CD4-positive, alpha-beta T cell treated with Interleukin-17A for 4 hours (primary cell): ENCODE results near the gene GRID1.

ENCODE experiments used
- DNase-seq: peaks from one replicate; pipeline ENCODE4 v3.0.0-alpha.2; 2020; ENCODE audit warnings: mixed read lengths

The GRID1 gene

DNA sequence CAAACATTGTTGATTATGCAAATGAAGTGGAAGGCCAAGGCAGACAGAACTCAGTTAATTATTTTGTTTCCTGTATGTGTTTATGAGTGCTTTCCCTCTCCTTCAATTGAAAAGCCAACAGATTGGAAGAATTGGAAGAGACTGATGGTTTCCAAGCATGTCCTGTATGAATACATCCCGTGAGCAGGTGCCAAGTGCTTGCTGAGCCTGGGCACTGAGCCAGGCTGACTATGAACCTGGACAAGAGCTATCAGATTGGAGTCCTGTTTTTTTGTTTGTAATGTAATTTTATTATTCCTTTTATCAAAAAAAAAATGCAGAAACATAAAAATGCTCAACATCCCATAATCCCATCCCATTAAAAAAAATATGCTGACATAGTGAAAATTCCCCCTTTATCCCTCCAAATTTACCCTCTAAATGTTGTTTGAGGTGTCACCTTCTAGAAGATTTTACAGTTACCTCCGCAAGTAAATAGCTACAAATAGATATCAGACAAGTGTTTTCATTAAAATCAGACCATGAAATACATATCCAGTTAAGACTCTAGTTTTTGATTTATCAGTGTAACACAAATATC lies 449.5 kb downstream of the GRID1 start:
- no peak for DNase-seq

DNA sequence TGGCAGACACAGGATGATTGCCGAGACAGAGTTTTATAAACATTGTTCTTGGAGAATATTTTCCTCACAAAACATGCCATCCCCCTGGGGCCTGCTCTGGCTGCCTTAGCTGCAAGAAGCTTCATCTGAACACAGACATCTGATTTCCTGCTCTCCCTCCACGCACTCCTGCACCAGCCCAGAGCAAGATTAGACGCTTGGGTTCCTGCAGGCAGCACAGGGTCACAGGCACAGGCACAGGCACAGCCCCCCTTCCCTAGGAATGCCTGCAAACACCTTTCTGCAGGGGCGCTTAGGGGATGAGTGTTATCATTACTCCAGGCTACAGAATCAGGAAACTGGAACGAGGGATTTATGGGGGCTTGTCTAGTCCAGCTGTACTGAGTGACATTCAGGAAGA lies 450.3 kb downstream of the GRID1 start:
- no peak for DNase-seq

DNA sequence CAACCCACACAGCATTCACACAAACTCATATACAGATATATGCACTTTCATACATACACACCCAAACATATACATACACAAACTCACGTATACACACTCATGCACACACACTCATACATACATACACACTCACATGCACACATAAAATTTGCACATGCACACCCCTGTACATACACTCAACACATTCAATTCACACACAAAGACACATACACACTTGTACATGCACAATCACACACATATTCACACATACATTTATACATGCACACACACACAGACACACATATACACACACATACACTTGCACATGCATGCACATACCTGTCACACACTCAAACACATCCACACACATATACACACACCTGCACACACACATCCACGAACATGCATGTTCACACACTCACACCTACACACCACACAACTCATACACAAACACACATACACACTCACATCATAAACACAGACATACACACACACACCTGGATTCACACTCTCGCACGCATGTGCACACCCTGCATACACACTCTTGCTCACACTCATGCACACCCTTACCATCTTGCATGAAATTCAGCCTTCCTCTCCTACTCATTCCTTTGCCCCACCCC lies 451.2 kb downstream of the GRID1 start:
- DNase-seq, result no peak

DNA sequence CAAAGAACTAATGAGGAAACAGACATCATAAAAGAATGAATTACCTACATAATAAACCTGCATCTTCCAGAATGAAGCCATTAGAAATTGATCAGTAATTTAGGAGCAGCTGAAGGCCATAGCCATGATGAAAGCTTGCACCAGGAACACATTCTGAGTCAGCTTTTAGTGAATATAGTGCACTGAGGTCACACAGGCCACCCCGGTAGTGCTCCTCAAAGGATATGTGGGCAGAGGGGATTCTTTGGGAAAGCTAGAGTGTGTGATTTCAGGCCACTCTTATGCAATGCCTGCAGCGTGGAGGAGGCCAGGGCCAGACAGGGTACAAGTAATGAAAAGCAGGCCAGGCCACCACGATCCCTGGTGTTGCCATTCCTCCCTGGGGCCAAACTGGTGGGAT lies 451.9 kb downstream of the GRID1 start:
- DNase-seq, result no peak

DNA sequence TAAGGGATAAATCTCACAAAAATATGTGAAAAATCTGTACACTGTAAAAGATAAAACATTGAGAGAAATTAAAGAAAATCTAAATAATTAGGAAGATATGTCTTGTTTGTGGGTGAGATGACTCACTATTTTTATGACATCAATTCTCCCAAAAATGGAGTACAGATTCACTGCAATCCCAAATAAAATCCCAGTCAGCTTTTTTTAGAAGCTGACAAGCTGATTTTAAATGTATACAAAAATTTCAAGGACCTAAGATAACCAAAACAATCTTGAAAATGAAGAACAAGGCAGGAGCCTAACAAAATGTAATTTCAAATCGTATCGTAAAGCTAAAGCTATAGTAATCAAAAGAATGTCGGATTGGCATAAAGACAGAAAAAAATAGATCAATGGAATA lies 458.1 kb downstream of the GRID1 start:
- DNase-seq, result no peak

DNA sequence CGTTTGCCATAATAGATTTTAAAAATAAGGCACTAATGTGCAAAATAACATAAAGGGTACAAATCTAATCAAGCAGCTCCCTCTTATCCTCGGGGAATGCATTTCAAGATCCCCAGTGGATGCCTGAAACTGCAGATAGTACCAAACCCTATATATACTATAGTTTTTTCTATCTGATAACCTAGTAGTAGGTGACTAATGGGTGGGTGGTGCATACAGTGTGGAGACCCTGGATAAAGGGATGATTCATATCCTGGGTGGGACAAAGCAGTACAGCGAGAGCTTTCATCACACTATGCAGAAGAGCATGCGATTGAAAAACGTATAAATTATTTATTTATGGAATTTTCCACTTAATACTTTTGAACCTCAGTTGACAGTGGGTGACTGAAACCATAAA lies 464.5 kb downstream of the GRID1 start:
- no peak for DNase-seq

DNA sequence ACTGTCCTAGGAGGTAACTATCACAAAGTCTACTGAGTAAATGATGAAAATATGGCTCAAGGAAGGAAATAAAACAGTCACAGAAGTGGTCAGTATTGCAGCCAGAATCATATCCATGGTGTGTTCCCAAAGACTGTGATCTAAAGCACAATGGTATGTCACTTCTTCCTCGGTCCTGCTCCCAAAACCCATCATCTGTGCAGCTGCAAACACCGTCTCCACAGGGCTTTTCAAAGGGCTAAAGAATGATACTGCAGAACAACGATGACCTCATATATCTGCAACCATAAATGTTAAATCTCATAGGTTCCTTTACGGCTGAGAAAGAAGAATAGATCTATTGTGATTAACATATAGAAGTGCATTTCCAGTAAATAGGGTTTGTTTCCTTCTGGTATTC lies 465.0 kb downstream of the GRID1 start:
- no peak for DNase-seq

DNA sequence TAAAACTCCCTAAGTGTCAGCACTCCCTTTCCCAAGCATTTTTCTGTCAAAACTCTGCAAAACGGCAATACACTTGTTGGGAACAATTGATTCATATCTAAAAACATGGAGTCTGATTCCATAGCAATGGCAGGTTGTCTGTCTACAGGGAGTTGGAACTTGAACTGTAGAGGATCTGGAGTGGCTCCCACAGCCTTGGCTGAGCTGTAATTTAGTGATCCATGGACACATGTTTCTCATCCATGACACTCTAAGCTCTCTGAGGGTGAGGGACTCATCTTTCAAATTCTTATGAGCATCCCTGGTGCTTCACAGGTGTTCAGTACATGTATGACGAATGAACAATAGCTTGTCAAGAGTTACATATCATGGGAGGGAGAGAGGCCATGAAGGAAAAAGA lies 466.1 kb downstream of the GRID1 start:
- no peak for DNase-seq

DNA sequence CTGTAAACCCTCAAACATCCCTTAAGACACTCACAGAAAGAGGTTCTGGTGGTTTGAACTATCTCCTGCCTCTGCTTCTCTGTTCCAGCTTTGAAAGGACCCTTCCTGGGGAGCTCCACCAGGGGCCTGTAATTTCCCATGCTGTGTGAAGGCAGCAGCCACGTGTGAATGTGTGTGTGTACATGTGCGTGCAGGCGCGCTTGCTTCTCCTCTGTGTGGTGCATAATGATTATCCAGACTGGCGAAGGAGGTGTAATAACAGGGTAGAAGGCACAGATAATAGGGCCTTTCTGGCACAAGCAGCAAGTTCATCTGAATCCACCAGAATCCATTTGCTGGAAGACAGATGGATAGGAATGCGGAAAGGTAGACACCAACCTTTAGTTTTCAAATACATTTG lies 466.5 kb downstream of the GRID1 start:
- DNase-seq, result no peak

DNA sequence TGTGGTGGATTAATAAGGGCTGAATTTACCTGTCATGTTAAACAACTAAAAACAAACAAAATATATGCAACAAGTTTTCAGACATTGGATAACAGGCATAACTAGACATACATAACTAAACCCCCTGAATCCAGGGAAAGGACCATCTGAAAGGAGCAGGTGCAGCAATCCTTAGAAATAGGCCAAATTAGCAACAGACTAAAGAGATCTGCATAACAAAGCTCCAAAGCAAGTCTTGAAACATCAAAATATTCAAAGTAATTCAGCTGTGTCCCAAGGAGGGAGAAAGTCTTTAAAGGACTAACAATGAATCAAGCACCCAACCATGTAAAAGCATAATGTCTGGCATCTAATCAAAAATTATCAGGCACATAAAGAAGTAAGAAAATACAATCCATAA lies 475.1 kb downstream of the GRID1 start:
- no peak for DNase-seq

DNA sequence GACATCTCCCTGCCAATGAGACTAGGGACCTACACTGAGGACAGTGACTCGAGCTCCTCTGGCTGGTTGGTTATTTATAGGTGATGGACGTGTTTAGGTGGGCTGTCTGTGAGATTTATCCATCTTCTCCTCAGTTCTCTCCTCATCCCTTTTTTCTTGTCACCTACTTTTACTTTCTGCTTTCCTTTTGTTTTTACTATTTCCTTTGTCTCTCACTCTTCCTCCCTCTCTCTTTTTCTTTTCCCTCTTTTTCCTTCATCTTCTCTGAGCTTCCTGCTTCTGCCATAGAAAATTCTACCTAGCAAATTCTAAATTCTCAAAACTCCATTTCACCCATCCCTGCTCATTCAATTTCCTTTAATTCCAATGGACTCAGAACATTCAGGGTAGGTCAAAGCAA lies 478.0 kb downstream of the GRID1 start:
- no peak for DNase-seq

DNA sequence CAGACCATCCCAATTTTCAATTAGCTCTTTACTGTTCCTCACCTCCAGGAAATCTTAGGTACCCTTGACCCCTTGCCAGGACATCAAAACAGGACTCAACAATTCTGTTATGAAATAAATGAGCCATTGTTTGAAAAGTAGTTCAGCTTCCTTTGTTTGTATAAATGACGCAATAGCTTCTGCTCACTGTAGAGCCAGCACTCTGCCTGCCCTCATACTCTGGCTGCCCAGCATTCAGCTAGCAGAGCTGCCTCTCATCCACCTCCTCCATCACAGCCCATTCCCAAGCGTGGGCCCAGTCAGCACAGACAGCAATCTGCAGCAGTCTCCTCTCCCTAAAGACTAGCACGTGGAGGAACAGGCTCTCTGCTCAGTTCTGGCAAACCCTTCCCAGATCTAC lies 478.6 kb downstream of the GRID1 start:
- no peak for DNase-seq

DNA sequence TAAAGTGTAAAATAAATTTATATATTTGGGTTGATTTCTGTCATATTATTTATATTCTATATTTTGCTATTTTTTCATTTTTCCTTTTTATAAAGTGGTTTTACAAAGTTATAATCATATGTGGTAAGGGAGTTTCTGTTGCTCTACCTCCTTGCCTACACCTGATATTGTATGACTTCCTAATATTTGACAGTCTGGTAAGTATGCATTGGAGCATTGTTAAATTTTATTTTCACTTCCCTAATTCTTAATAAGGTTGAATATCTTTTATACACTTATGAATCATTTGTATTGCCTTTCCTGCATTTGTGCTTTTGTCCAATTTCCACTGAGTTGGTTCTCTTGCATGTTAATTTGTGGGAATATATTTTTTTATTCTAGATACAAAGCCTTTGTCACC lies 492.4 kb downstream of the GRID1 start:
- DNase-seq, result no peak

DNA sequence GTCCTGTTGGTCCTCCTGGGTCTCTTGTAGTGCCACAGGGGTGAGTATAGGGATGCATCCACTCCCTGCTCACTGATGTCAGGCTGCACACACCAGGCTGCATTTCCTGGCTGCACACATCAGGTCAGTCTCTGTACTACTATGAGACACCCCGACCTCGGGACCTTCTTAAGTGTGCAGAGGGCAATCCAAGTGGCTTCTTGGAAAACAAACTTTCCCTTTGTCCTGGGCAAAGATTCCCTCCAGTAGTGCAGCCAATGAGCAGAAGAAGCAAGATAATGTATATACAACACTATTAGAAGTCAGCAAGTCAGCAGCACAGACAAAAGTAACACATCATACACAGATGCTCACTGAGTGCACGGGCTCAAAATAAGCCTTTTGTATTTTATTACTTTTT lies 493.5 kb downstream of the GRID1 start:
- DNase-seq, result no peak

DNA sequence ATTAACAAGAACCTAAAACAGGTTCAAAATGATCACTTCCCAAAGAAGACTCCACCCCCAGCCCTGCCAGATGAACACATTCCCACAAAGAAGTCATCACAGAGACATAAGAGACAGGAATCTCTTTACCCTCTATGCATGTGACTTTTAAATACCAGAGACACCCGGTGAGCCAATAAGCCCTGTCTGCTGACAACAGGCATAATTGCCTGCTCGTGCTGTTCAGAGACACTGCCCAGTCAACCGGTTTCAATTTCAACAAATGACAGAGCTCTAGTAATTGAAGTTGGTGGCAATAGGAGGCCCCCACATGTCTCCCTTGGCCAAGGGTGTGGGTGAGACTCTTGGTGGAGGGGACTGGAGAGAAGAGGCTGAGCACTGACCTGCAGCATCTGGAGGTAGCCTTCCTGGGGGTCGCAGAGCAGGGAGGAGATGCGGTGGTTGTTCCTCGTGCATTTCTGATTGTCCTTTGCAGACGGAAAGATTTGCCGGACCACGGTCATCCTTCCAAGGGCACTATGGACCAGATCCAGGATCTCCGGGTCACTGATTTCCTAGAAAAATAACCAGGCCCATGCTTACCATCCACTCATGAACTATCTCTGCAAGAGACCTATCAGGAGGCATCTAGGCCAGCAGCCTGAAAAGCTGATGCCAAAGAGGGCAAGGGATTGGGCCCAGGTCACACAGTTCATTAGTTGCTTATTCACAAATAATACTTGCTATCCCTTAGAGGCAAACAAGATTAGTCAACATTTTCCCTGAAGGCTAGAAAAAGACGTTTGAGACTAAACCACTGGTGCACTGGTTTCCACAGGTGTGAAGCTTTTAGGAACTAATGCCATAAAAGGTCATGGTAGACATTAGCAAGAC lies 497.7 kb downstream of the GRID1 start:
- no peak for DNase-seq

DNA sequence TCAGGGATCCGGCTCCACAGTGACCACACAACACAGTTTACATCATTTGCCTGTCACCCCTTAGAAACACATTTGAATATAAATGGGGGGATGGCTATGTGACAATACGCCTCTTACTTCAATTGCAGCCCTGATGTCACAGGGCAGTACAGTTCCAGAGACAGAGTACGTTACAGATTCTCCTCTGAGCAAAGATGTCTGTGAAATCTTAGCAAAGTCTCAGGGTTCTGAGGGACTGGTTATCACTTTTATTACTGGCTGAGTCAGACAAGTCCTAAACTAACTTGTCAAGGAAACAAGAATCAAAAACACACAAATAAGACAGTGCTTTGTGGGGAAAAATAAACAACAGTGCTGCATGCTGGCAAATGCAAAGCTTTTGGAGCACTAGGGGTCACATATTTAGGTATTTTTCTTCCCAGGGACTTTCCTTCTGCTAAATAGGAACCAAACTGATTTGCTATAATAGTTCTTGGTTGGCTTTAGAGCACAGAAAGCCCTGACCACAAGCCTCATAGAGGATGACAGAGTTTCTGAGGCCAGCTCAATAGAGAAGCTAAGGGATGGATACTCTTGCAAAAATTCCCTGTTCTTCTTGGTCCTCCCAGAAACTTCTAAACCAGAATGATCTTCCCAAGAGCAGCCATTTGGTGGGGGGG lies 501.6 kb downstream of the GRID1 start:
- no peak for DNase-seq

DNA sequence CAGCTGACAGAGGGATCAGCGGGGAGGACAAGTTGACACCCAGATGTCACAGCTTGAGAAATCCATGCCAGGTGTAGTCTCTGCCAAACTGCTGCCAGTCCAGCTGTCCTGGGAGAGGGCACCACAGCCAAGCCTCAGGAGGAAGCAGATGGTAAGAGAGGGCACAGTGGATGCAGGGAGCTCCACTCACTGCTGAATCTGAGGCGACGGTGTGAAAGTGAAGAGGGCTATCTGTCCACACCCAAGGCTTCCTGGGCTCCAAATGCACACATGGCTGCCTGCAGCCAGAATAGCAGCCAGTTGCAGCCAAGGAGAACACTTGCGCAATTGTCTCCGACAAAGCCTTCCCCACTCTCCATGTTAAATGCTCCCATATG lies 502.4 kb downstream of the GRID1 start:
- no peak for DNase-seq

DNA sequence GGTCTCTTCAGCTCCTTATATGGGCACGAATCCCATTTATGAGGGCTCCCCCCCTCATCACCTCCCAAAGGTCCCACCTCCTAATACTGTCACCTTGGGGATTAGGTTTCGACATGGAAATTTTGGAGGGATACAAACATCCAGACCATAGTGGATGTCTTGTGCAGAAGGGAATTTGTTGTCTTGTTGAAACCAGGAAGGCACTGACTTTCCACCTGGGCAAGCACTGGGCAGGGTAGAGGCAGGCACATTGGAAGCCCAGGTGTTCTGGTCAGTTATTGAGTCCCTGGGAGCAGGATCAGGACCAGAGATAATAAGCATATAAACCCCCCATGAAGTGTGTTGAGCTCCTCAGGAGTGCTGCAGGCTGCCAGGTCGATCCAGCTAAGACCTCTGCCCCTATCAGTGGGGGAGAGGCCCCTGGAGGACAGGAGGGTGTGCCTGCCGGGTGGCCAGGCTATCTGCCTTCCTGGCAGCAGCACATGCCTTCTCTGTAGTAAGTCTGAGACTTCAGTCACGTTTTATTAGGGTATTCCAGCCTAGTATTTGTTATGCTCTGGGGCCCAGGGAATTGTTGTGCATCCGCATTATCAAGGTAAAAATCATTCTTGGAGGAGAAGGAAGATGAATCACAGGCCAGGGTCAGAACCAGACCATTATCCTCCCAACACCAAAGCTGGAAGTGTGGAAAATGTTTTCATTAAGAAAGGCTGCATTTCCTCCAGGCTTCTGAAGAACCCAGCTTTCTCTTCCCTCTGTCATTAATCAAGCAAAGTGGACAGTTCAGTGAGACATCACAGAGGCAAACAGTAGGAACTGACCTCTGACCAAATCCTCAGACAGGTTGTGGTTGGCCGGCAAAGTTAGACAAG lies 503.1 kb downstream of the GRID1 start:
- no peak for DNase-seq

DNA sequence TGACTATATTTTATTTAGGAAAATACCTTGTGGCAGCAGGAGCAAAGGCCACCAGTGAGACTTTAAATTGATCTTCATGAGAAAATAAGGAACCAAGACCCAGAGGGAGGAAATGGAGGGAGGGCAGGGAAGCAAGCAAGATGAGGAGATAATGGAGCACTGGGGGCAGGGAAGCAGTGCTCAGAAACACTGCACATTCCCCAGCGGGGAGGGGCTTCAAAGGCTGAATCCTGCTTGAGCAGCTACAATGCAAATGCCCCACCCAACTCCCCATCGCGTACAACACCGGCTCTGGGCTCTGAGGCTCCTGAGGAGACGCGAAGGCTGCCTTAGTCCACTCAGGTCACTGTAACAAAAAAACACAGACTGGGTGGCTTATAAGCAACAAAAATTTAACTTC lies 503.8 kb downstream of the GRID1 start:
- no peak for DNase-seq

DNA sequence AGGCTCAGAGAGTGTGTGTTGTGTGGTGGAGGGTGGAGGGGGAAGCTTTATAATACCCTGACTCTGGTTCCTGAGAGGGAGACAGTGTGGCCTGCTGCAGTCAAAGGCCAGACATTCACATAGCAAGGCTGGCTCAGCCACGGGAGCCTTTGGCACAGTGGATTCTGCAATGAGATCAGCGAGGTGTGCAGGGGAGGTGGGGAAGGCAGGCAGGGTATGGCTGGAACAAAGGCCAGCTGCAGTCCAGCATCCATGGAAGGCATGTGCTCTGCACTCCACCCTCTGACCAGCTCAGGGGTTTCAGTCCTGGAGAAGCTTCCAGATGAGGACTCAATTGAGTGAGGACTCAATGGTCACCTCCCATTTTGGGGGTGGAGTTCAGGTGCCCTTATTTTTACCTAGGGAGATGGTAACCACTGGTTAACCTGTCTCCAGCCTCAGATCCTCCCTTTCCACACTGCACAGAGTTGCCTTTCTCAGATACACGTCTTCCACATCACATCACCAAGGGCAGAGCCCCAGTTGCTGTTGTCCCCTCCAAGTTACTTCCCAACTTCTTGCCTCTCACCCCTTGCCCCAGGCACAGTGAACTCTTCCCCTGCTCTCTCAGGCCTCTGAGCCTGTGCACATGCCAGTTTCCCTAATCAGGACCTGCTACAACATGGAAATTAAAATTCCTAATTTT lies 504.9 kb downstream of the GRID1 start:
- no peak for DNase-seq

DNA sequence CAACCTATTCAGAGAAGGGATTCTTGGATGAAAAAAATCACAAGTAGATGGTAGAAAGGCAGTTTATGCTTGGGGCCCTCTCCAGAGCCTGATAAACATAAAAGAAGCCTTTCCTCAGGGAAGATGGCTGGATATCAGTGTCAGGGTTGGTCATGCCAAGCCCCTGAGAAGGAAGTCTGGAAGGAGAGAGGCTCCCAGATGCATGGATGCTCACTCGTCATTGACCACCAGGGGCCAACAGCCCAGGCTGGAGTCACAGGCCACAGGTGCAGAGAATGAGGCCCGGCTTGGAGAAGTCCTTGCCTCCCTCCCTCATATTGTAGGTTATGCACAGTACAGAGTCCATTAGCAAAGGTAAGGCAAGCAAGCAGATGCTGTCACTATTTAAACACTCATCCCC lies 506.7 kb downstream of the GRID1 start:
- no peak for DNase-seq

DNA sequence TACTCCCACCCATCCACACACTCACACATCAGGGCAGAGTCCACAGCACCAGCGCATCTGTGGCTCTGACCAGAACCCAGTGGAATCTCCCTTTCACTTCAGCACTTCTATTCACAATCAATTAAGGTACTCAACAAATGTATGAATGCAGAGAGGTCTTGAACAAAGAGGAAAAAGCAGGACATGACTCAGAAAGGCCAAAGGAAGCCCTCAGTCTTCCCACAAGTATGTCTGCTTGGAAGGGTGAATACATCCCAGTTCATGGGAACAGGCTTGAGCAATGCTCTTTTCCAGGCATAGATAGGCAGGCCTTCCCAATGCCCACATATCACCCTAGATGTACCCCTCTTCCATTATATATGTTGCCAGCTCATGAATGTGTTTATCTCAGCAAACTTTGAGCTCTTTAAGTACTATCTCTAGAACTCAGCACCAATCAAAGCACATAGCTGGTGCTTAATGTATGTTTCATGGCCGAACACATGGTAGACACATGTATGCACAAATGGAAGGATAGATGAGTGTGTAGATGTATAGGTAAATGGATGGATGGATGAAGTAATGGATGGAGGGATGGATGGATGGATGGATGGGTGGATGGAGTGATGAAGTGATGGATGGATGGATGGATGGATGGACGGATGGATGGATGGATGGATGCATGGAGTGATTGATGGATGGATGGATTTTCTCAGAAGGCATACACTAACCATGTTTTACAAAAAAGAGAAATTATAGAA lies 507.6 kb downstream of the GRID1 start:
- DNase-seq, result no peak
